ENCODE data around the gene GATA6. TPM values are rescaled to one million over a fixed set of nuclear protein-coding genes. Genes with fewer than 3 reads are reported as not detected.
A peak's percentile ranks its signal among the peaks of the same experiment; 100 is the strongest.

GATA6 gene
- total and polyA plus RNA-seq, 2 of the 13 experiments (the other 11 are each of a cell fraction or from before 2014, with no cell fraction given), result 0.84 to 3.2 TPM

DNA sequence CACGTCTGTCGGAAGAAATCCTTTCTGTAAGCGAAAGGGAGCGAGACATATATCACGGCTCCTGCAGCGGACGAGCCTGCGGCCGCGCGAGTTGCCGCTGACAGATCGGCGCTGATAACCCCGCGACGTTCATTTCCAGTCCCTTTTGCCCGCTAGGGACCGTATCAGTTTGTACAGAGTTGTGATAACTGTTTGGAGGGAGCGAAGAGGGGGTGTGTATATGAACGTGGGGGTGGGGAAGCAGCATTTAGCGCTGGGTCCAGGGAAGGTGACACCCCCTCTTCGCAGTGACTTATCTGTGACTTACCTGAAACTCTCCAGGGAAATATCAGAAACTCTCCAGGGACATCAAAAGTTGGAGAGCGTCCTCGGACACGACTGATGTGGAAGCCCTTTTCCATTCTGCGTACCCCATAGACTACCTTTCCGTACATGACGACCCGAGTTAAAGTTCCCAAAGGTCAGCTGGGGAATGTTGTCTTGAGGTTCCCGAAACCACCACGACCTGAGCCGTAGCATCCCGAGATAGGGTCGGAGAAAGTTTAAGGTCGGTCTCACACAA, 948 bp upstream of the GATA6 start:
- POLR2A ChIA-PET, result no interaction called here
- CTCF ChIA-PET (ENCODE audit: low intra/inter-chr PET ratio, low total read pairs), result no interaction called here
- peak; percentile 39 for ATAC-seq
- no TSS peak for BruUV-seq (replicated peaks)
- TF ChIP-seq KDM2A (CRISPR knock-in tag; IDR thresholded peaks at IDR 0.05; ENCODE audit: borderline replicate concordance, low read depth) (peak; percentile 31; the same call in 1 of the 2 replicates), IRF9 (CRISPR knock-in tag; IDR thresholded peaks at IDR 0.05; ENCODE audit: borderline replicate concordance) (no peak), BCL6 (CRISPR knock-in tag; IDR thresholded peaks at IDR 0.05) (peak; percentile 43; the same call in 1 of the 2 replicates), ZNF512B (CRISPR knock-in tag; IDR thresholded peaks at IDR 0.05; ENCODE audit: borderline replicate concordance) (0 out of 2 replicates have a peak, but pooled peaks have one; percentile 42), ZNF788 (CRISPR knock-in tag; IDR thresholded peaks at IDR 0.05; ENCODE audit: borderline replicate concordance) (0 out of 2 replicates have a peak, but pooled peaks have one; percentile 40), EZH2 (conservative IDR thresholded peaks at IDR 0.05; ENCODE audit: low read depth, low read length) (peak; percentile 73)
- WGBS (ENCODE audit: low lambda C conversion rate), result 3% methylated on average over 21 of the region's 36 CpGs
- H3K4me3 ChIP-seq (replicated peaks in 1 of 3; ENCODE audit: insufficient read depth in 1 of 3, low read depth in 2 of 3, low read length in 3 of 3), result peak overlapping the region; percentile 85 to 91 (median 87)
- no peaks in the 10 kb centered on the region for H3K9me3 ChIP-seq (ENCODE audit: low read length)
- peak; percentile 28 for DNase-seq (ENCODE audit: low spot score)
- H4K20me1 ChIP-seq (ENCODE audit: insufficient read depth, low read length), result no peaks in the 10 kb centered on the region
- H2AFZ ChIP-seq (ENCODE audit: low read length), result no peak overlapping the region
- FAIRE-seq, result no peak
- peak overlapping the region; percentile 87 for H3K4me2 ChIP-seq (ENCODE audit: low read depth, low read length)
- peaks cover 0 to 39% of the 10 kb centered on the region in 2 experiments; a peak in 3 of 5 replicates for H3K27me3 ChIP-seq (ENCODE audit: control insufficient read depth in 1 of 2, insufficient read depth in 2 of 2, low read length in 2 of 2)
- H3K9ac ChIP-seq (ENCODE audit: insufficient read depth, low read depth, low read length), result no peak overlapping the region
- H3K36me3 ChIP-seq (replicated peaks in 1 of 2; ENCODE audit: control insufficient read depth in 1 of 2, insufficient read depth in 2 of 2, low read length in 2 of 2), result no peaks in the 10 kb centered on the region
- in situ Hi-C loops (cut with HindIII; ENCODE audit: extremely low pct_ligation_motif_present, low pct_unique_long_range_greater_than_20kb), result loop anchor here (10.0 kb wide), 1 partner anchor 184 kb away; no protein-coding TSS in a partner anchor
- H3K27ac ChIP-seq (ENCODE audit: extremely low read length, insufficient read depth, low read length), result no peak overlapping the region
- peaks cover 25% of the 10 kb centered on the region for H3K4me1 ChIP-seq (ENCODE audit: insufficient read depth, low read length)
- H3K79me2 ChIP-seq (ENCODE audit: insufficient read depth, low read length), result no peaks in the 10 kb centered on the region
- intact Hi-C loops (cut with micrococcal nuclease; ENCODE audit: unreplicated experiment), result loop anchor here (1.0 to 10.0 kb wide), 3 partner anchors 46 to 255 kb away; no protein-coding TSS in a partner anchor
